Heart left ventricle (tissue), 13 donors: Measurements from ENCODE around the gene KRT35.

Experiments used
- CTCF ChIP-seq, 12 donors: fragments of 200-600 bp; sonication (generic) in 4 of 12; IDR thresholded peaks; one replicate each; pipeline versions ENCODE4 v1.5.0 to v1.8.0; 2018 to 2022; ENCODE audit warnings: antibody characterized with exemption in 12 of 12, mild to moderate bottlenecking in 5 of 12
- POLR2A ChIP-seq, 2 donors: fragments of 450-650 bp; IDR thresholded peaks; one replicate each; pipeline ENCODE4 v1.6.1; 2017; ENCODE audit warnings: antibody characterized with exemption in 2 of 2, mild to moderate bottlenecking in 2 of 2, moderate library complexity in 2 of 2
- donor health status: ischemic (EF 13 %, LVEDD 7.1; RV severe dilation, severe dysfunction).
- donor health status: DM: no; HTN: yes; CAD: no.
- donor health status: DM: no; HTN: no; CAD: no.
- donor health status: ischemic (EF 25% LVEDD 6.9; RV normal size, moderate dysfunction).
- donor health status: ischemic (EF 25% LVEDD 5.7; RV mildly dilated, moderate dysfunction).
- donor health status: ischemic (EF 35%, LVEDD 5.7; RV mildly dilated, moderate dysfunction).
- donor health status: nonischemic (EF 11% LVEDD 7.7; RV severe dilation, severe dysfunction).
- donor health status: DM: yes; HTN: yes; CAD: no.
- donor health status: PGD.
- donor health status: ischemic (EF 29% LVEDD 5.4; RV normal size, mild dysfunction).
- donor health status: nonischemic (EF 23%, LVEDD 6.1; RV moderate dilation, normal function).

GRCh38 chr17:41516147-41516829 is 35.3 kb upstream of the KRT35 start:
- no peak for TF ChIP-seq CTCF (IDR thresholded peaks at IDR 0.05)
- no peak for TF ChIP-seq POLR2A (IDR thresholded peaks at IDR 0.05)
